Ishikawa (cell line): ENCODE data around the gene EHHADH.

Experiments used
- CEBPB ChIP-seq: IDR thresholded peaks from 2 replicates; pipeline ENCODE4 v1.6.1; 2012
- FOXM1 ChIP-seq: IDR thresholded peaks from 2 replicates; pipeline ENCODE4 v1.6.1; 2012; ENCODE audit warnings: low read depth, borderline replicate concordance
- RAD21 ChIP-seq: IDR thresholded peaks from 2 replicates; pipeline ENCODE4 v1.6.1; 2012; ENCODE audit warnings: low read depth
- TCF12 ChIP-seq: IDR thresholded peaks from 2 replicates; pipeline ENCODE4 v1.6.1; 2012; ENCODE audit warnings: low read depth
- YY1 ChIP-seq: IDR thresholded peaks from 2 replicates; pipeline ENCODE4 v1.6.1; 2012; ENCODE audit warnings: low read depth
- TF ChIP-seq, protein P1 (sequence below): IDR thresholded peaks from 2 replicates; pipeline ENCODE4 v1.6.1; 2012
- TF ChIP-seq, protein P2 (sequence below): IDR thresholded peaks from 2 replicates; pipeline ENCODE4 v1.6.1; 2012; ENCODE audit warnings: low read depth, mild to moderate bottlenecking

DNA sequence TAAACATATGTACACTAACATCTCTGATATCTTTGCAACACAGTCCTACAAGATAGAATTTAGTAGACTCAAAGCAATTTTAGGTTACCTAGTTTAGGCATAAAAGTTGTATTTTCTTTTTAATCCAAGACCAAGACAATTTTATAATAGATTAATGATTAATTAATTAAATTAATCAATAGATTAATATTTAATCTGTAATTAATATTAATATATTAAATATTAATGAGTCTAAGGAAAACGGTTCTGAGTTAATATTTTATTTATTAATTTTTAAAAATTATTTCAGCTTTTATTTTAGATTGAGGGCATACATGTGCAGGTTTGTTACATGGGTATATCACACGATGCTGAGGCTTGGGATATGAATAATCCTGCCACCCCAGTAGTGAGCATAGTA, 49.0 kb downstream of the EHHADH start:
- TF ChIP-seq, protein P1, sequence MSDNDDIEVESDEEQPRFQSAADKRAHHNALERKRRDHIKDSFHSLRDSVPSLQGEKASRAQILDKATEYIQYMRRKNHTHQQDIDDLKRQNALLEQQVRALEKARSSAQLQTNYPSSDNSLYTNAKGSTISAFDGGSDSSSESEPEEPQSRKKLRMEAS, result no peak
- TF ChIP-seq RAD21 (no peak), TCF12 (no peak), FOXM1 (no peak), CEBPB (no peak), YY1 (no peak)
- TF ChIP-seq, protein P2, sequence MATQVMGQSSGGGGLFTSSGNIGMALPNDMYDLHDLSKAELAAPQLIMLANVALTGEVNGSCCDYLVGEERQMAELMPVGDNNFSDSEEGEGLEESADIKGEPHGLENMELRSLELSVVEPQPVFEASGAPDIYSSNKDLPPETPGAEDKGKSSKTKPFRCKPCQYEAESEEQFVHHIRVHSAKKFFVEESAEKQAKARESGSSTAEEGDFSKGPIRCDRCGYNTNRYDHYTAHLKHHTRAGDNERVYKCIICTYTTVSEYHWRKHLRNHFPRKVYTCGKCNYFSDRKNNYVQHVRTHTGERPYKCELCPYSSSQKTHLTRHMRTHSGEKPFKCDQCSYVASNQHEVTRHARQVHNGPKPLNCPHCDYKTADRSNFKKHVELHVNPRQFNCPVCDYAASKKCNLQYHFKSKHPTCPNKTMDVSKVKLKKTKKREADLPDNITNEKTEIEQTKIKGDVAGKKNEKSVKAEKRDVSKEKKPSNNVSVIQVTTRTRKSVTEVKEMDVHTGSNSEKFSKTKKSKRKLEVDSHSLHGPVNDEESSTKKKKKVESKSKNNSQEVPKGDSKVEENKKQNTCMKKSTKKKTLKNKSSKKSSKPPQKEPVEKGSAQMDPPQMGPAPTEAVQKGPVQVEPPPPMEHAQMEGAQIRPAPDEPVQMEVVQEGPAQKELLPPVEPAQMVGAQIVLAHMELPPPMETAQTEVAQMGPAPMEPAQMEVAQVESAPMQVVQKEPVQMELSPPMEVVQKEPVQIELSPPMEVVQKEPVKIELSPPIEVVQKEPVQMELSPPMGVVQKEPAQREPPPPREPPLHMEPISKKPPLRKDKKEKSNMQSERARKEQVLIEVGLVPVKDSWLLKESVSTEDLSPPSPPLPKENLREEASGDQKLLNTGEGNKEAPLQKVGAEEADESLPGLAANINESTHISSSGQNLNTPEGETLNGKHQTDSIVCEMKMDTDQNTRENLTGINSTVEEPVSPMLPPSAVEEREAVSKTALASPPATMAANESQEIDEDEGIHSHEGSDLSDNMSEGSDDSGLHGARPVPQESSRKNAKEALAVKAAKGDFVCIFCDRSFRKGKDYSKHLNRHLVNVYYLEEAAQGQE, result no peak
